GM18508 (cell line): ENCODE results near the gene C1orf35.
A peak's percentile ranks its signal among the peaks of the same experiment; 100 is the strongest.
"Not testable (repeated sequence)": the region's sequence is repeated elsewhere in the genome, so short reads cannot be mapped to it uniquely, and the experiment has no call there.

Source experiments
- ATAC-seq: cut with Tn5 transposase; IDR thresholded peaks from one replicate; pipeline ENCODE4 v1.9.1; 2021; ENCODE audit warnings: moderate number of reproducible peaks; ENCODE audit not compliant: insufficient read depth, unreplicated experiment

The C1orf35 gene

GRCh38 chr1:228112167-228112566 lies 9.0 kb upstream of the C1orf35 start:
- ATAC-seq, result no peak

DNA sequence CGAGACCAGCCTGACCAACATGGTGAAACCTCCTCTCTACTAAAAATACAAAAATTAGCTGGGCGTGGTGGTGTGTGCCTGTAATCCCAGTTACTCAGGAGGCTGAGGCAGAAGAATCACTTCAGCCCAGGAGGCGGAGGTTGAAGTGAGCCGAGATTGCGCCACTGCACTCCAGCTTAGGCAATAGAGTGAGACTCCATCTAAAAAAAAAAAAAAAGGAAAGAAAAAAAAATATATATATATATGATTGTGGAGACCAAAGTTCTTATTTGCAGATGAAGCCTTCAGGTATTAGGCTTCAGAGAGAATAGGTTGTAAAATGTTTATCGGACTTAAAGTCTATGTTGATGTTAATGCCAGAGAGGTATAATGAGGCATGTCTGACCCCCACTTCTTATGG lies 8.2 kb upstream of the C1orf35 start:
- ATAC-seq, result not testable (repeated sequence)

DNA sequence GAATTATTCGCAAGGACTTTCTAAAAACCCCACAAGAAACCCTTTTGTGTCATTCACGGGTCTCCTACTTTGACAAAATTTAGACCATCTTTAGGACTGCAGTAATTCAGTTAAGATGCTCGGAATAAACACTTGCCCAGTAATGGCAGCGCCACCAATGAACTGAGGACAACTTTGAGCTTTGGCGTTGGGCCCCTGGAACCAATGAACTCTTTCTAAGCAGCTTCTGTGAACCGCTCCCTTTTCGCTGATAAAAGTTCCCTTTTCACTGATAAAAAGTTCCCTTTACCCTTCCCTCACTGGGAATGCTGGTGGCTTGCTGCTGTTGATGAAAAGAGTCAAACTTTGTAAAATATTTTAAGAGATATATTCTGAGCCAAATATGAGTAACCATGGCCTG lies 7.4 kb upstream of the C1orf35 start:
- ATAC-seq, result no peak

- ATAC-seq, result no peak
Measured at GRCh38 chr1:228109962-228110488, 6.9 kb upstream of the C1orf35 start.

- peak; percentile 65 for ATAC-seq
Measured at GRCh38 chr1:228109073-228109961, 6.2 kb upstream of the C1orf35 start, which contains the start of gene MRPL55. MRPL55 (minus strand) TSS chr1:228109299; CDS start chr1:228108260, 1,039 bp downstream.

GRCh38 chr1:228108742-228109072 lies 5.6 kb upstream of the C1orf35 start:
- no peak for ATAC-seq

DNA sequence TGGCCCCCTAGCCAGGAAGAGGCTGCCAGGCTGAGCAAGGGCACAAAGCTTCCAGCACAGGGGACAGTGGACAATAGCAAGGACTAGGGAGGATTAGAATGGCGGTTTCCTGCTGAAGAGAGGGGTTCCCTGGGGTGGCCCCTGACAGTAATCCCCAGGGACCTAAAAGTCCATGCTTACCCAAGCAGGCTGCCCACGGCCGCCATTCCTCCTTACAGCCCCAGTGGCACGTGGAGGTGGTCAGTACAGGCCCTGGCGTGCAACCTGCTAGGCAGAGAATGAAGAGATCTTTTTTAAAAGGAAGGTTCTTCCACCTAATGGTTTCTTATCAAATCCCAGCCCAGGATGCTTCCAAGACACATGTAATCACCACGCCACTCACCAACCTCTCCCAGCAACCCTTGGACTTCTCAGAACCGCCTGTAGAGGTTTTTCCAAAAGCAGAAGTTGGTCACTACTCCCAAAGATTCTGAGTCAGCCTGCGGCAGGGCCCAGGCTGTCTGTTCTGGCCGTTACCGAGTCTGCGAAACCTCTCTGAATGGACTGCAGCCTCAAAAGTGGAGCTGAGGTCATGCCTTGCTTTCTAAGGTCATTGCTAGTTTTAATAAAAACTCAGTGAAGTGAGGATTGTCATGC lies 5.0 kb upstream of the C1orf35 start:
- no peak for ATAC-seq

DNA sequence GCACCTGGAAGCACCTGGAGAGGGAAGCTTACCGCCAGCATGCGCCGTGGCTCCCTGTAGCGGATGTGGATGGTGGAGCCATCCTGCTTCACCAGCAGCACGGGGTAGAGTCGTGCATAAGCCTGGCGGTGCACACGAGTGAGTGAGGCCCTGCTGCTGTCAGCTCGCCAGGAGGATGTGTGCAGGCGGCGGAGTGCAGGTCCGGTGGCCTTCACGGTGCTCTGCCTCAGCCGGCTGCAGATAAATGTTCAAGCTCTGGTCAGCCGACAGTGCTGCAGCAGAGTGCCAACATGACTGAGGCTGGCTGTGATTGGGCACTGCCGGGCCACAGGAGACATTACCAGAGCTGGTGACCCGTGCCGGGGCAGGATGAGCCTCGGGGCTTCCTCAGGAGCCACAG lies 4.5 kb upstream of the C1orf35 start:
- ATAC-seq, result no peak

GRCh38 chr1:228106800-228107054 lies 3.6 kb upstream of the C1orf35 start:
- ATAC-seq, result no peak

DNA sequence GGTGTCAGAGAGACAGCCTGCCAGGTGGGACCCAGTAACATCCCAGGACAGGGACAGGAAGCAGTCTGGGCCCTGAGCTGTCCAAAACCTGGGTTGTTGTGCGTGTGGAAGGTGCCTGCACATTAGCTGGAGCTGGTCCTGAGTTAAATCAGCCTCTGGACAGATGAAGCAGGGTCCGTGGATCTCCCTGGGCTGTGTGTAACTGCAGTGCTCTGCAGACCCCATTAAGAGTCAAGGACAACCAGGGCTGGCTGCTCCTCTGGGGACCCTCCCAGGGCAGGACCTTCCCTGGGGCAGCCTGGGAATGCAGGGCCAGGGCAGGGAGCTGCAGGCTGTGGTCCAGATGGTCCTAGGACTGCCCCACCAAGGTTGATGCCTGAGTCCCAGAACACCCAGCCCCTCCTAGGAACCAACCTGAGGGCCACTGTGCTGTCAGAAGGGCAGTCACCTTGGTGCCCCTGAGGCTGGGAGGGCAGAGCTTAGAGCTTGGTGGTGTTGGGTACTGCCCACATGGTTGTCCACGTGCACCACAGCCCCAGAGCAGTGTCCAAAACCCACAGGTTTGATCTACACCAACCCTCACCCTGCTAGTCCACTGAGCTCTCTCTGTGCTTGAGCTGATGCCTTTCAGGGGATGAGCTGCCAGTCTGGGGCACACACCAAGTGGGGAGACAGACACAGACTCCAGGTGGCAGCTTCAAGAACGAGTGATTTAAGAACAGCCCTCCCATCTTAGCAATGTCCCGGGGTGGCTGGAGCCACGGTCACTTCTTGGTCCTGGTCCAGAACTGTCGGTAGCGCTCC lies 3.1 kb upstream of the C1orf35 start:
- ATAC-seq, result no peak

GRCh38 chr1:228105270-228105995 lies 2.3 kb upstream of the C1orf35 start:
- no peak for ATAC-seq

GRCh38 chr1:228104526-228105269 lies 1.6 kb upstream of the C1orf35 start:
- no peak for ATAC-seq

DNA sequence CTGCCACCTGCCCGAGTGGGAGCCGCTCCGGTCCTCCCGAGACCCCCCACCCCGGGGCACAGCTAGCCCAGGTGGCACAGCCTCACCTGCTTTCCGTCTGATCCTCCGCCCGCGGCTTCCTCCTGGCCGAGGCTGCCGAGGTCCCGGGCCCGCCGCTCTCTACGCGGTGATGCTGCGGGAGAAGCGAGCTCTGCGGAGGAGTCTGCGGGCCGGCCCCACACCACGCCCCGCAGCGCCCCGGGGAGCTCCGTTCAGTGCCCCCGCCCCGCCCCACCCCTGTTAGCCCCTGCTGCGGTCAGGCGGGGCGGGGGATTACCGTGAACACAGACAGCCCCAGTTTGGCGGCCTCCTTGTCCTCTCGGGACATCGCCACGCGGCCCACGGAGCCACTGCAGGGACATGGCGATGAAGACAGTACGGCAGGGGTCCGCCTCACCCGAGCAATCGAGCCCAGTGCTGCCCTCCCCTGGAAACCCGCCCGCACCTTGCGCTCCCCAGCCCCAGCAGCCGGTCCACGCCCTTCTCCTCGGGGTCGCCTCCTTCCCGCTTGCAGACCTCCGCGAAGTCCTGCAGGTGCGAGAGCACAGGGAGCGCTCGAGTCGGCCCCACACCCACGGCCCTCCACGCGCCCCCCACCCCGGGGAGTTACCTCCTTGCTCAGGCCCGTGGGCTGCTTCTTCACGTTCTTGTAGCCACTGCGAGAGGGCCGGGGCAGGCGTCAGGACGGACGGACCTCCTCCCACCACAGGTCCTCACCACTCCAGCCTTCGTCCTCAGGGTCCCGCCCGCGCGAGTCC lies 933 bp downstream of the C1orf35 start:
- no peak for ATAC-seq

DNA sequence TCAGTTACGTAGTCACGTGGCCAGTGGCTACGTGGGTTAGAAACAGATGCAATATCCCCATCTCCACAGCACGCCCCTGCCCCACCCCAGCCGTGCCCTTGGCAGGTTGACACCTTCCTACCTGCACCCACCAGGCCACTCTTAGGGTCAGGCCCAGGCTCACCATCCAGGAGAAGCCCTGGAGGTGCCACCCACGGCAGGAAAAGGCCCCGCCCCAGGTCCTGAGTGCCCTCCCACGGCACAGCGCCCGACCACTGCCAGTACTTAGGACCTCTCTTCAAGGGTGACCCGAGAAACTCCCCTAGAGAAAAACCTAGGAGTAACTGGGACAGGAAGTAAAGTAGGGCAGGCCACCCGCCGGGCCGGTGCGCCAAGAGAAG lies 1.5 kb downstream of the C1orf35 start:
- ATAC-seq, result no peak

- ATAC-seq, result no peak
Measured at GRCh38 chr1:228100822-228101613, 2.1 kb downstream of the C1orf35 start.

DNA sequence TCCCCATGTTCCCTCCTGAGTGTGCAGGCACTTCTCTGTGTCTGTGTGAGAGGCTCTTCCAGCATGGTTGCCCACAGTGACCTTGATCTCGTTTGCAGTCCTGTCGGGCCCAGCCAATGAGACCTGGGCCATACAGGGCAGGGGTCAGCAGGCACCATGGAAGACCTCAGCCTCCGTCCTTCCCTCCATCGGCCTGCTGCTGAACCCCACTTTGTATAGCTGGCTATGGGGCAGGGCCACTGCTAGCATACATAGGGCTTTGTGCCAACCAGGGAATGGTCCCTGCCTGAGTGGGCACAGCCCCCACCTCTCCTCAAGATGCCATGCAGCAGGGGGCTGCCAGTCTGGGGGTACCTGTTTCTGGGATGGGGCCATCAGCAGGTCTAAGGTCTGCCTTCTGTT lies 3.8 kb downstream of the C1orf35 start:
- no peak for ATAC-seq

- ATAC-seq, result no peak
Measured at GRCh38 chr1:228098323-228098931, 4.7 kb downstream of the C1orf35 start.
